ENCODE measurements around the gene ZNF785. TPM values are rescaled to one million over a fixed set of nuclear protein-coding genes. Genes with fewer than 3 reads are reported as not detected.

ZNF785 gene
- total RNA-seq, 1 experiment from 2014 or later, result 16.0 TPM

- Mint-ChIP-seq H3K4me3 (no peak overlapping the region), H3K36me3 (peaks cover 30% of the 10 kb centered on the region), H3K9me3 (no peaks in the 10 kb centered on the region), H3K27me3 (ENCODE audit: low read depth) (no peaks in the 10 kb centered on the region), H3K4me1 (no peaks in the 10 kb centered on the region), H3K27ac (0 out of 2 replicates have a peak overlapping the region, but pooled peaks have one; percentile 18)
- ChIA-PET POLR2A (interaction anchor here (1.4 kb wide), 1 partner anchor 8 kb away, joined by 4 read pairs; the partner anchor contains the start of gene ZNF689), CTCF (interaction anchor here (0.6 to 4.7 kb wide), 4 partner anchors 14 to 550 kb away, joined by 3 to 41 read pairs (median 6); partner anchors contain the start of gene DCTPP1)
- no peak for TF ChIP-seq ZNF138 (CRISPR knock-in tag; conservative IDR thresholded peaks at IDR 0.05)
- no peak for TF ChIP-seq TCF7 (CRISPR knock-in tag; IDR thresholded peaks at IDR 0.05; ENCODE audit: low read depth)
- no peak for TF ChIP-seq FOXP4 (CRISPR knock-in tag; IDR thresholded peaks at IDR 0.05)
- TF ChIP-seq, protein P1, sequence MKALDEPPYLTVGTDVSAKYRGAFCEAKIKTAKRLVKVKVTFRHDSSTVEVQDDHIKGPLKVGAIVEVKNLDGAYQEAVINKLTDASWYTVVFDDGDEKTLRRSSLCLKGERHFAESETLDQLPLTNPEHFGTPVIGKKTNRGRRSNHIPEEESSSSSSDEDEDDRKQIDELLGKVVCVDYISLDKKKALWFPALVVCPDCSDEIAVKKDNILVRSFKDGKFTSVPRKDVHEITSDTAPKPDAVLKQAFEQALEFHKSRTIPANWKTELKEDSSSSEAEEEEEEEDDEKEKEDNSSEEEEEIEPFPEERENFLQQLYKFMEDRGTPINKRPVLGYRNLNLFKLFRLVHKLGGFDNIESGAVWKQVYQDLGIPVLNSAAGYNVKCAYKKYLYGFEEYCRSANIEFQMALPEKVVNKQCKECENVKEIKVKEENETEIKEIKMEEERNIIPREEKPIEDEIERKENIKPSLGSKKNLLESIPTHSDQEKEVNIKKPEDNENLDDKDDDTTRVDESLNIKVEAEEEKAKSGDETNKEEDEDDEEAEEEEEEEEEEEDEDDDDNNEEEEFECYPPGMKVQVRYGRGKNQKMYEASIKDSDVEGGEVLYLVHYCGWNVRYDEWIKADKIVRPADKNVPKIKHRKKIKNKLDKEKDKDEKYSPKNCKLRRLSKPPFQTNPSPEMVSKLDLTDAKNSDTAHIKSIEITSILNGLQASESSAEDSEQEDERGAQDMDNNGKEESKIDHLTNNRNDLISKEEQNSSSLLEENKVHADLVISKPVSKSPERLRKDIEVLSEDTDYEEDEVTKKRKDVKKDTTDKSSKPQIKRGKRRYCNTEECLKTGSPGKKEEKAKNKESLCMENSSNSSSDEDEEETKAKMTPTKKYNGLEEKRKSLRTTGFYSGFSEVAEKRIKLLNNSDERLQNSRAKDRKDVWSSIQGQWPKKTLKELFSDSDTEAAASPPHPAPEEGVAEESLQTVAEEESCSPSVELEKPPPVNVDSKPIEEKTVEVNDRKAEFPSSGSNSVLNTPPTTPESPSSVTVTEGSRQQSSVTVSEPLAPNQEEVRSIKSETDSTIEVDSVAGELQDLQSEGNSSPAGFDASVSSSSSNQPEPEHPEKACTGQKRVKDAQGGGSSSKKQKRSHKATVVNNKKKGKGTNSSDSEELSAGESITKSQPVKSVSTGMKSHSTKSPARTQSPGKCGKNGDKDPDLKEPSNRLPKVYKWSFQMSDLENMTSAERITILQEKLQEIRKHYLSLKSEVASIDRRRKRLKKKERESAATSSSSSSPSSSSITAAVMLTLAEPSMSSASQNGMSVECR (CRISPR knock-in tag; IDR thresholded peaks at IDR 0.05; ENCODE audit: borderline replicate concordance), result no peak
- TF ChIP-seq HMGXB4 (CRISPR knock-in tag; IDR thresholded peaks at IDR 0.05), result no peak
- TF ChIP-seq KAT7 (CRISPR knock-in tag; IDR thresholded peaks at IDR 0.05; ENCODE audit: borderline replicate concordance), result no peak
- no peak for TF ChIP-seq SMAD3 (CRISPR knock-in tag; IDR thresholded peaks at IDR 0.05; ENCODE audit: borderline replicate concordance)
- no peak for TF ChIP-seq ZNF416 (CRISPR knock-in tag; IDR thresholded peaks at IDR 0.05)
- no peak for TF ChIP-seq ZNF263 (CRISPR knock-in tag; IDR thresholded peaks at IDR 0.05; ENCODE audit: low read depth)
- no peak for TF ChIP-seq ZNF121 (CRISPR knock-in tag; IDR thresholded peaks at IDR 0.05)
- no peak for TF ChIP-seq TEAD1 (CRISPR knock-in tag; IDR thresholded peaks at IDR 0.05)
- TF ChIP-seq FOXP1 (CRISPR knock-in tag; IDR thresholded peaks at IDR 0.05; ENCODE audit: borderline replicate concordance), result no peak
- no peak for TF ChIP-seq ELF4 (CRISPR knock-in tag; IDR thresholded peaks at IDR 0.05; ENCODE audit: low read depth)
- TF ChIP-seq, protein P2, sequence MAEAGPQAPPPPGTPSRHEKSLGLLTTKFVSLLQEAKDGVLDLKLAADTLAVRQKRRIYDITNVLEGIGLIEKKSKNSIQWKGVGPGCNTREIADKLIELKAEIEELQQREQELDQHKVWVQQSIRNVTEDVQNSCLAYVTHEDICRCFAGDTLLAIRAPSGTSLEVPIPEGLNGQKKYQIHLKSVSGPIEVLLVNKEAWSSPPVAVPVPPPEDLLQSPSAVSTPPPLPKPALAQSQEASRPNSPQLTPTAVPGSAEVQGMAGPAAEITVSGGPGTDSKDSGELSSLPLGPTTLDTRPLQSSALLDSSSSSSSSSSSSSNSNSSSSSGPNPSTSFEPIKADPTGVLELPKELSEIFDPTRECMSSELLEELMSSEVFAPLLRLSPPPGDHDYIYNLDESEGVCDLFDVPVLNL (CRISPR knock-in tag; IDR thresholded peaks at IDR 0.05; ENCODE audit: borderline replicate concordance, low read depth), result no peak
- no peak for TF ChIP-seq MAX (CRISPR knock-in tag; IDR thresholded peaks at IDR 0.05)
- TF ChIP-seq, protein P3, sequence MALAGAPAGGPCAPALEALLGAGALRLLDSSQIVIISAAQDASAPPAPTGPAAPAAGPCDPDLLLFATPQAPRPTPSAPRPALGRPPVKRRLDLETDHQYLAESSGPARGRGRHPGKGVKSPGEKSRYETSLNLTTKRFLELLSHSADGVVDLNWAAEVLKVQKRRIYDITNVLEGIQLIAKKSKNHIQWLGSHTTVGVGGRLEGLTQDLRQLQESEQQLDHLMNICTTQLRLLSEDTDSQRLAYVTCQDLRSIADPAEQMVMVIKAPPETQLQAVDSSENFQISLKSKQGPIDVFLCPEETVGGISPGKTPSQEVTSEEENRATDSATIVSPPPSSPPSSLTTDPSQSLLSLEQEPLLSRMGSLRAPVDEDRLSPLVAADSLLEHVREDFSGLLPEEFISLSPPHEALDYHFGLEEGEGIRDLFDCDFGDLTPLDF (CRISPR knock-in tag; IDR thresholded peaks at IDR 0.05), result no peak
- TF ChIP-seq AR (CRISPR knock-in tag; IDR thresholded peaks at IDR 0.05), result no peak
- ATAC-seq (no peak), DNase-seq (ENCODE audit: low spot score) (no peak)
Observed at GRCh38 chr16:30601966-30602365, 16.5 kb upstream of the ZNF785 start.
